Measurements from ENCODE around the gene PPFIBP1.

PPFIBP1 gene

GRCh38 chr12:27606986-27607385 is 83.0 kb downstream of the PPFIBP1 start:
- FAIRE-seq (no peak), DNase-seq (ENCODE audit: insufficient read length) (no peak)
- TF ChIP-seq POLR2A (IDR thresholded peaks at IDR 0.05; ENCODE audit: low read depth, low read length): no peak
- no peak for TF ChIP-seq TAF1 (IDR thresholded peaks at IDR 0.05; ENCODE audit: borderline replicate concordance, low read depth, low read length)
- no peak for TF ChIP-seq POLR2AphosphoS5 (IDR thresholded peaks at IDR 0.05; ENCODE audit: low read depth, low read length)

- DNase-seq (ENCODE audit: insufficient read length) (no peak), FAIRE-seq (no peak)
- TF ChIP-seq POLR2A (IDR thresholded peaks at IDR 0.05; ENCODE audit: low read depth, low read length) (no peak), POLR2AphosphoS5 (IDR thresholded peaks at IDR 0.05; ENCODE audit: low read depth, low read length) (no peak), TAF1 (IDR thresholded peaks at IDR 0.05; ENCODE audit: borderline replicate concordance, low read depth, low read length) (no peak)
These were observed 83.6 kb downstream of the PPFIBP1 start for GRCh38 chr12:27607591-27607990.

GRCh38 chr12:27608890-27609289 is 84.9 kb downstream of the PPFIBP1 start:
- FAIRE-seq: no peak
- TF ChIP-seq TAF1 (IDR thresholded peaks at IDR 0.05; ENCODE audit: borderline replicate concordance, low read depth, low read length): no peak
- TF ChIP-seq POLR2A (IDR thresholded peaks at IDR 0.05; ENCODE audit: low read depth, low read length): no peak
- TF ChIP-seq POLR2AphosphoS5 (IDR thresholded peaks at IDR 0.05; ENCODE audit: low read depth, low read length): no peak
- no peak for DNase-seq (ENCODE audit: insufficient read length)

GRCh38 chr12:27610374-27610773 is 86.4 kb downstream of the PPFIBP1 start:
- DNase-seq (ENCODE audit: insufficient read length) (no peak), FAIRE-seq (no peak)
- TF ChIP-seq TAF1 (IDR thresholded peaks at IDR 0.05; ENCODE audit: borderline replicate concordance, low read depth, low read length): no peak

GRCh38 chr12:27614386-27614785 is 90.4 kb downstream of the PPFIBP1 start:
- FAIRE-seq (no peak), DNase-seq (ENCODE audit: insufficient read length) (no peak)
- TF ChIP-seq TAF1 (IDR thresholded peaks at IDR 0.05; ENCODE audit: borderline replicate concordance, low read depth, low read length): no peak
- TF ChIP-seq POLR2AphosphoS5 (IDR thresholded peaks at IDR 0.05; ENCODE audit: low read depth, low read length): no peak
- TF ChIP-seq POLR2A (IDR thresholded peaks at IDR 0.05; ENCODE audit: low read depth, low read length): no peak

GRCh38 chr12:27614866-27615265 is 90.9 kb downstream of the PPFIBP1 start:
- no peak for TF ChIP-seq TAF1 (IDR thresholded peaks at IDR 0.05; ENCODE audit: borderline replicate concordance, low read depth, low read length)
- no peak for FAIRE-seq
- DNase-seq (ENCODE audit: insufficient read length): no peak

GRCh38 chr12:27615331-27615891 is 91.4 kb downstream of the PPFIBP1 start:
- TF ChIP-seq POLR2A (IDR thresholded peaks at IDR 0.05; ENCODE audit: low read depth, low read length): no peak
- no peak for TF ChIP-seq TAF1 (IDR thresholded peaks at IDR 0.05; ENCODE audit: borderline replicate concordance, low read depth, low read length)
- TF ChIP-seq POLR2AphosphoS5 (IDR thresholded peaks at IDR 0.05; ENCODE audit: low read depth, low read length): no peak
- no peak for FAIRE-seq
- no peak for DNase-seq (ENCODE audit: insufficient read length)

- FAIRE-seq (no peak), DNase-seq (ENCODE audit: insufficient read length) (no peak)
- TF ChIP-seq POLR2AphosphoS5 (IDR thresholded peaks at IDR 0.05; ENCODE audit: low read depth, low read length) (no peak), POLR2A (IDR thresholded peaks at IDR 0.05; ENCODE audit: low read depth, low read length) (no peak), TAF1 (IDR thresholded peaks at IDR 0.05; ENCODE audit: borderline replicate concordance, low read depth, low read length) (no peak)
These were observed 92.5 kb downstream of the PPFIBP1 start for GRCh38 chr12:27616356-27617142.

- FAIRE-seq (no peak), DNase-seq (ENCODE audit: insufficient read length) (no peak)
- TF ChIP-seq TAF1 (IDR thresholded peaks at IDR 0.05; ENCODE audit: borderline replicate concordance, low read depth, low read length) (no peak), POLR2A (IDR thresholded peaks at IDR 0.05; ENCODE audit: low read depth, low read length) (no peak)
These were observed 94.8 kb downstream of the PPFIBP1 start for GRCh38 chr12:27618836-27619235.

GRCh38 chr12:27619308-27619707 is 95.3 kb downstream of the PPFIBP1 start:
- DNase-seq (ENCODE audit: insufficient read length) (no peak), FAIRE-seq (no peak)
- TF ChIP-seq TAF1 (IDR thresholded peaks at IDR 0.05; ENCODE audit: borderline replicate concordance, low read depth, low read length) (no peak), POLR2A (IDR thresholded peaks at IDR 0.05; ENCODE audit: low read depth, low read length) (no peak), POLR2AphosphoS5 (IDR thresholded peaks at IDR 0.05; ENCODE audit: low read depth, low read length) (no peak)

- no peak for TF ChIP-seq POLR2AphosphoS5 (IDR thresholded peaks at IDR 0.05; ENCODE audit: low read depth, low read length)
- TF ChIP-seq POLR2A (IDR thresholded peaks at IDR 0.05; ENCODE audit: low read depth, low read length): no peak
- TF ChIP-seq TAF1 (IDR thresholded peaks at IDR 0.05; ENCODE audit: borderline replicate concordance, low read depth, low read length): no peak
- no peak for FAIRE-seq
- no peak for DNase-seq (ENCODE audit: insufficient read length)
These were observed 96.1 kb downstream of the PPFIBP1 start for GRCh38 chr12:27620121-27620520.

GRCh38 chr12:27622436-27623195 is 98.6 kb downstream of the PPFIBP1 start:
- no peak for TF ChIP-seq TAF1 (IDR thresholded peaks at IDR 0.05; ENCODE audit: borderline replicate concordance, low read depth, low read length)
- DNase-seq (ENCODE audit: insufficient read length) (no peak), FAIRE-seq (no peak)

Data from GM12892 (cell line).